ENCODE data around the gene TRDMT1.

Gene TRDMT1

DNA sequence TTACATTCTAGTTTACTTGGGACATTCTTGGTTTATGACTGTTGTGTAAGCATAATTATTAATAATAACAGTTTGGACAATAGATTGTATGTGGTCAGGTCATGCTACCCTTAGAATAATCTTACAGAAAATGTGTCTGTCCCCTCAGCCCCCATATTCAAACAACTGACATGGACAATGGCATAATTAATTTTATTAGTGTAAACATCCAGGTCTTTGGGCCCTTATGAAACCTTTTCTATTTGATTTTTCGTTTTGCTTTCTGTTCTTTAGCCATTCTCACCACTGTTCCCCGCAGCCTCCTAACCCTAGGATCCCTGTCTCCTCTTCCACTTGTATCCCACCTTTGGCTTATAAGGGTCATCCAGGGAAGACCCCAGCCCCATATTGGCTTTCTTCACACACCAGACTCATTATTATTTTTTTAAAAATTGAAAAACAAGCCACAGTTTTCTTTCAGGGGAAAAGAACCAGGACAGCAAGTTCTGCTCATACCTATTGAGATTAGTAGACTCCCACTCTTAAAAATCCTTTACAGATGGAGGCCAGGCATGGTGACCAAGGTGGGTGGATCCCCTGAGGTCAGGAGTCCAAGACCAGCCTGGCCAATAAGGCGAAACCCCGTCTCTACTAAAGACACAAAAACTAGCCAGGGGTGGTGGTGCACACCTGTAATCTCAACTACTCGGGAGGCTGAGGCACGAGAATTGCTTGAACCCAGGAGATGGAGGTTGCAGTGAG lies 38.0 kb upstream of the TRDMT1 start:
- peaks cover 0 to 7% (median 0%) of the 10 kb centered on the region in 5 donors for H3K9me3 ChIP-seq (ENCODE audit: control insufficient read depth in 5 of 5, low read length in 5 of 5)
- H3K4me3 ChIP-seq (ENCODE audit: low read depth in 1 of 5, low read length in 5 of 5) = no peak overlapping the region
- H3K27me3 ChIP-seq (ENCODE audit: control insufficient read depth in 5 of 5, insufficient read depth in 4 of 5, low read length in 5 of 5) = no peaks in the 10 kb centered on the region
- peaks cover 27 to 35% (median 30%) of the 10 kb centered on the region in 5 donors for H3K36me3 ChIP-seq (ENCODE audit: control insufficient read depth in 5 of 5, insufficient read depth in 5 of 5, low read length in 5 of 5)
- peaks cover 0 to 23% (median 15%) of the 10 kb centered on the region in 5 donors for H3K4me1 ChIP-seq (ENCODE audit: control insufficient read depth in 5 of 5, insufficient read depth in 5 of 5, low read length in 5 of 5)
- peak overlapping the region; percentile 68 for H3K27ac ChIP-seq (ENCODE audit: low read depth, low read length)
- no peak overlapping the region for H3K9ac ChIP-seq (ENCODE audit: low read length in 5 of 5)

DNA sequence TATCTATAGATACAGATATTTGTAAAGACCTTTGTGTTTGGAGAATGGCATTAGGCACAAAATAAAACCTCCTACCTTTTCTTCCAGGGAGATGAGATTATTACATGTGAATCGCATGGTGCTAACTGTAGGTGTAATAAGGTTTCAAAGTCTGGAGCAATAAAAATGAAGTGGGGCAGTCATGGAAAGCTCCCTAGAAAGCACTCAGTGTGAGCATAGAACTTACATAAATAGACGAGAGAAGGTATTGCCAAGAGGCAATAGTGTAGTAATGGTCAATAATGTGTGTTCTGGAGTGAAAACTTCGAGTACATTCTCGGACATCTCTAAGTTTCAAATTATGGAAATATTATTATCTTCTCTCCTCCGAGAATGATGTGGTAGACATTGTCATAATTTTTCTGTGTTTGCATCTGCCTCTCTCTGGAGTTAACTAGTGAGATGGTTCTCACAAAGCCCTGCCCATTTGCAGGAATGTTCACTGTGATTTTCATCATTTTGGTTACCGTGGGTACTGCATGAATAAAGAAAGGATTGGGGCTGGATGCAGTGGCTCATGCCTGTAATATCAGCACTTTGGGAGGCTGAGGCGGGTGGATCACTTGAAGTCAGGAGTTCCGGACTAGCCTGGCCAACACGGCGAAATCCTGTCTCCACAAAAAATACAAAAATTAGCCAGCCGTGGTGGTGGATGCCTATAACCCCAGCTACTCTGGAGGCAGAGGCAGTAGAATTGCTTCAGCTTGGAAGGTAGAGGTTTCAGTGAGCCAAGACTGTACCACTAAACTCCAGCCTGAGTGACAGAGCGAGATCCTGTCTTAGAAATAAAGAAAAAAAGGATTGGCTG lies 37.2 kb upstream of the TRDMT1 start:
- H3K36me3 ChIP-seq (ENCODE audit: control insufficient read depth in 5 of 5, insufficient read depth in 5 of 5, low read length in 5 of 5) = peaks cover 27 to 43% (median 39%) of the 10 kb centered on the region in 5 donors
- no peak overlapping the region for H3K9ac ChIP-seq (ENCODE audit: low read length in 5 of 5)
- peaks cover 0 to 7% (median 0%) of the 10 kb centered on the region in 5 donors for H3K9me3 ChIP-seq (ENCODE audit: control insufficient read depth in 5 of 5, low read length in 5 of 5)
- H3K27me3 ChIP-seq (ENCODE audit: control insufficient read depth in 5 of 5, insufficient read depth in 4 of 5, low read length in 5 of 5) = no peaks in the 10 kb centered on the region
- peak overlapping the region; percentile 68 for H3K27ac ChIP-seq (ENCODE audit: low read depth, low read length)
- H3K4me1 ChIP-seq (ENCODE audit: control insufficient read depth in 5 of 5, insufficient read depth in 5 of 5, low read length in 5 of 5) = peaks cover 2 to 32% (median 24%) of the 10 kb centered on the region in 5 donors
- no peak overlapping the region for H3K4me3 ChIP-seq (ENCODE audit: low read depth in 1 of 5, low read length in 5 of 5)

DNA sequence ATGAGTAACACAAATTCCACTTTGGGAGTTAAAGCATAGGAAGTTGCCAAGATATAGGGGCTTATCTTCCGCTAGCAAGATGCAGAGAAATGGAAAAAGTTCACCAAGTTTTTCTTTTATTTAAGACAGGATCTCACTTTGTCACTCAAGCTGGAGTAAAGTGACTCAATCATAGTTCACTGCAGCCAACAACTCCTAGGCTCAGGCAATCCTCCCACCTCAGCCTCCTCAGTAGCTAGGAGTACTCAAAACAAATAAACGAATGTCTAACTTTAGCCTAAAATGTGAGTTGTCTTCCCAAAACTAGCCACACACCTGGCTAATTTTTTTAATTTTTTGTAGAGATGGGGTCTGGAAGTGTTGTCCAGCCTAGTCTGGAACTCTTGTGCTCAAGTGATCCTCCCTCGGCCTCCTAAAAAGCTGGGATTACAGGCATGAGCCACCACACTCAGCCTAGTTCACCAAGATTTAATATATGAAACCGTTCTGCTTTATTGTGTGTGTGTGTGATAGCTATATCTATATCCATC lies 36.5 kb upstream of the TRDMT1 start:
- no peak overlapping the region for H3K4me3 ChIP-seq (ENCODE audit: low read depth in 1 of 5, low read length in 5 of 5)
- no peaks in the 10 kb centered on the region for H3K27me3 ChIP-seq (ENCODE audit: control insufficient read depth in 5 of 5, insufficient read depth in 4 of 5, low read length in 5 of 5)
- H3K36me3 ChIP-seq (ENCODE audit: control insufficient read depth in 5 of 5, insufficient read depth in 5 of 5, low read length in 5 of 5) = peaks cover 31 to 50% (median 45%) of the 10 kb centered on the region in 5 donors
- H3K9me3 ChIP-seq (ENCODE audit: control insufficient read depth in 5 of 5, low read length in 5 of 5) = peaks cover 0 to 7% (median 0%) of the 10 kb centered on the region in 5 donors
- peaks cover 6 to 39% (median 30%) of the 10 kb centered on the region in 5 donors for H3K4me1 ChIP-seq (ENCODE audit: control insufficient read depth in 5 of 5, insufficient read depth in 5 of 5, low read length in 5 of 5)
- H3K27ac ChIP-seq (ENCODE audit: low read depth, low read length) = peak overlapping the region; percentile 68
- no peak overlapping the region for H3K9ac ChIP-seq (ENCODE audit: low read length in 5 of 5)

DNA sequence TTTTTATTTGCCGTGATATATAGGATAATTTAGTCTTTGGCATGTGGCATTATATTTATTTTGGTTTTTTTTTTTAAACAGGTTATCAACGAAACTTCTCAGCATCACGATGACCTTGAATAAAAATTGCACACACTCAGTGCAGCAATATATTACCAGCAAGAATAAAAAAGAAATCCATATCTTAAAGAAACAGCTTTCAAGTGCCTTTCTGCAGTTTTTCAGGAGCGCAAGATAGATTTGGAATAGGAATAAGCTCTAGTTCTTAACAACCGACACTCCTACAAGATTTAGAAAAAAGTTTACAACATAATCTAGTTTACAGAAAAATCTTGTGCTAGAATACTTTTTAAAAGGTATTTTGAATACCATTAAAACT lies 35.7 kb upstream of the TRDMT1 start:
- H3K9me3 ChIP-seq (ENCODE audit: control insufficient read depth in 5 of 5, low read length in 5 of 5) = peaks cover 0 to 7% (median 0%) of the 10 kb centered on the region in 5 donors
- peak overlapping the region; percentile 68 for H3K27ac ChIP-seq (ENCODE audit: low read depth, low read length)
- no peaks in the 10 kb centered on the region for H3K27me3 ChIP-seq (ENCODE audit: control insufficient read depth in 5 of 5, insufficient read depth in 4 of 5, low read length in 5 of 5)
- H3K4me3 ChIP-seq (ENCODE audit: low read depth in 1 of 5, low read length in 5 of 5) = no peak overlapping the region
- H3K9ac ChIP-seq (ENCODE audit: low read length in 5 of 5) = no peak overlapping the region
- H3K4me1 ChIP-seq (ENCODE audit: control insufficient read depth in 5 of 5, insufficient read depth in 5 of 5, low read length in 5 of 5) = peaks cover 6 to 47% (median 39%) of the 10 kb centered on the region in 5 donors
- peaks cover 37 to 59% (median 53%) of the 10 kb centered on the region in 5 donors for H3K36me3 ChIP-seq (ENCODE audit: control insufficient read depth in 5 of 5, insufficient read depth in 5 of 5, low read length in 5 of 5)

DNA sequence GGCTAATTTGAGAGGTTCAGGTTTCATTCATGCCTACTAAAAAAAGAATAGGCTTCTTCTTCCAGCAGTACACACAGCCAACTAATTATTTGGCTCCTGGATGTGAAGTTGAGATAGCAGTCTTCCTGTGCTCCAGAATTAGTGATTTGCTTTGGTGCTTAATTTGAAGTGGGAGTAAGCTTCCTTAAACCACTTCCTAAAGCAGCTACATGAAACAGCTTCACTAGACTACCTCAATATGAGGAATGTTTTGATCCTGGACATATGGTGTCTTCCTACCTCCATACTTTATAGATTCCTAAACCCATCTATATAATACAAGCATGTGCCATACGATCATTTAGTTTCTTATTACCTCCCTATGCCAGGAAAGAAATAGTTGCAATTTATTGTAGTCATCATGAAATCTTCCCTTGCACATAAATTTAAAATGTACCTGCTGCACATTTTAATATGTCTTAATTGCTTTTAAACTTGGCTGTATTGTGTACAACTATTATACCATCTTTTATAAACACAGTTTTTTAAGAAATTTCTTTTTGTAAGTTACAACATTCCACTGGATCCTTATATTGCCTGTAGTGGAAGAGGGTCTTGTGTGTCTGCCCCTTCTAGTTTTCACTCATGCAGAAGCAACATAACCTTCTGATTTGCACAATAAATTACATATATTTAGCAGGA lies 35.1 kb upstream of the TRDMT1 start:
- Histone ChIP-seq H3K4me3 (ENCODE audit: low read depth in 1 of 5, low read length in 5 of 5) (no peak overlapping the region), H3K27ac (ENCODE audit: low read depth, low read length) (peak overlapping the region; percentile 100), H3K9me3 (ENCODE audit: control insufficient read depth in 5 of 5, low read length in 5 of 5) (peaks cover 0 to 2% (median 0%) of the 10 kb centered on the region in 5 donors), H3K4me1 (ENCODE audit: control insufficient read depth in 5 of 5, insufficient read depth in 5 of 5, low read length in 5 of 5) (peaks cover 6 to 52% (median 44%) of the 10 kb centered on the region in 5 donors), H3K27me3 (ENCODE audit: control insufficient read depth in 5 of 5, insufficient read depth in 4 of 5, low read length in 5 of 5) (no peaks in the 10 kb centered on the region), H3K36me3 (ENCODE audit: control insufficient read depth in 5 of 5, insufficient read depth in 5 of 5, low read length in 5 of 5) (peaks cover 42 to 64% (median 57%) of the 10 kb centered on the region in 5 donors), H3K9ac (ENCODE audit: low read length in 5 of 5) (peak overlapping the region in 2 of 5 donors; percentile 39 to 48)

DNA sequence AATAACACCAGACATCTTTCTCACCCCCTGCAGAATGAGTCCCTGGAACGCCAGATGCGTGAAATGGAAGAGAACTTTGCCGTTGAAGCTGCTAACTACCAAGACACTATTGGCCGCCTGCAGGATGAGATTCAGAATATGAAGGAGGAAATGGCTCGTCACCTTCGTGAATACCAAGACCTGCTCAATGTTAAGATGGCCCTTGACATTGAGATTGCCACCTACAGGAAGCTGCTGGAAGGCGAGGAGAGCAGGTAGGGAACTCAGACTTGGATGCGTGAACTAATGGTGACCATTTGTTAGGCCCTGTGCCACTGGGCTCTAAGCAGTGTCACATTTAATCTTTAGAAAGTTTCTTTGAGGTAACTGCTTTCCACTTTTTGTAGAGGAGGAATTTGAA lies 33.7 kb upstream of the TRDMT1 start:
- Histone ChIP-seq H3K4me1 (ENCODE audit: control insufficient read depth in 5 of 5, insufficient read depth in 5 of 5, low read length in 5 of 5) (peaks cover 11 to 61% (median 49%) of the 10 kb centered on the region in 5 donors), H3K27ac (ENCODE audit: low read depth, low read length) (peak overlapping the region; percentile 100), H3K27me3 (ENCODE audit: control insufficient read depth in 5 of 5, insufficient read depth in 4 of 5, low read length in 5 of 5) (no peaks in the 10 kb centered on the region), H3K4me3 (ENCODE audit: low read depth in 1 of 5, low read length in 5 of 5) (peak overlapping the region; percentile 36 to 100 (median 99)), H3K36me3 (ENCODE audit: control insufficient read depth in 5 of 5, insufficient read depth in 5 of 5, low read length in 5 of 5) (peaks cover 50 to 79% (median 65%) of the 10 kb centered on the region in 5 donors), H3K9ac (ENCODE audit: low read length in 5 of 5) (peak overlapping the region in 2 of 5 donors; percentile 12 to 98), H3K9me3 (ENCODE audit: control insufficient read depth in 5 of 5, low read length in 5 of 5) (no peaks in the 10 kb centered on the region)

DNA sequence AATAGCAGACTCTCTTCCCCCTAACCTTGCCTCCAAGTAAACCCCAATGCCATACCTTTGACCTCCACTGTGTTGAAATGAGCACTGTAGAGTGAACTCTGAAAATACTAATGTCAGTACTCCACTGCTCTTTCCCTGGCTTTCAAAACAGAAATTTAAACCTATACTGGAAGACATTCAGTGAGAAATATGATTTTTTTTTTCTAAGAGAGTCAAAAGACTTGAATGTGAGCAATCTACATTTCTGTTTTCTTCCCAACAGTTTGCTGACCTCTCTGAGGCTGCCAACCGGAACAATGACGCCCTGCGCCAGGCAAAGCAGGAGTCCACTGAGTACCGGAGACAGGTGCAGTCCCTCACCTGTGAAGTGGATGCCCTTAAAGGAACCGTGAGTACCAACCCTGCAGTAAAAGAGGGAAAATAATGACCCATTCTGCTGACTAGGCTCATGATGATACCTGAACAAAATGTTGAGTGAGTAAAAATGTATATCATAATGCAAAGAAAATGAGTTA lies 33.0 kb upstream of the TRDMT1 start:
- Histone ChIP-seq H3K4me3 (ENCODE audit: low read depth in 1 of 5, low read length in 5 of 5) (peak overlapping the region; percentile 36 to 100 (median 99)), H3K4me1 (ENCODE audit: control insufficient read depth in 5 of 5, insufficient read depth in 5 of 5, low read length in 5 of 5) (peaks cover 11 to 61% (median 49%) of the 10 kb centered on the region in 5 donors), H3K9ac (ENCODE audit: low read length in 5 of 5) (peak overlapping the region in 2 of 5 donors; percentile 42 to 98), H3K27me3 (ENCODE audit: control insufficient read depth in 5 of 5, insufficient read depth in 4 of 5, low read length in 5 of 5) (no peaks in the 10 kb centered on the region), H3K27ac (ENCODE audit: low read depth, low read length) (peak overlapping the region; percentile 100), H3K9me3 (ENCODE audit: control insufficient read depth in 5 of 5, low read length in 5 of 5) (no peaks in the 10 kb centered on the region), H3K36me3 (ENCODE audit: control insufficient read depth in 5 of 5, insufficient read depth in 5 of 5, low read length in 5 of 5) (peaks cover 50 to 80% (median 67%) of the 10 kb centered on the region in 5 donors)

DNA sequence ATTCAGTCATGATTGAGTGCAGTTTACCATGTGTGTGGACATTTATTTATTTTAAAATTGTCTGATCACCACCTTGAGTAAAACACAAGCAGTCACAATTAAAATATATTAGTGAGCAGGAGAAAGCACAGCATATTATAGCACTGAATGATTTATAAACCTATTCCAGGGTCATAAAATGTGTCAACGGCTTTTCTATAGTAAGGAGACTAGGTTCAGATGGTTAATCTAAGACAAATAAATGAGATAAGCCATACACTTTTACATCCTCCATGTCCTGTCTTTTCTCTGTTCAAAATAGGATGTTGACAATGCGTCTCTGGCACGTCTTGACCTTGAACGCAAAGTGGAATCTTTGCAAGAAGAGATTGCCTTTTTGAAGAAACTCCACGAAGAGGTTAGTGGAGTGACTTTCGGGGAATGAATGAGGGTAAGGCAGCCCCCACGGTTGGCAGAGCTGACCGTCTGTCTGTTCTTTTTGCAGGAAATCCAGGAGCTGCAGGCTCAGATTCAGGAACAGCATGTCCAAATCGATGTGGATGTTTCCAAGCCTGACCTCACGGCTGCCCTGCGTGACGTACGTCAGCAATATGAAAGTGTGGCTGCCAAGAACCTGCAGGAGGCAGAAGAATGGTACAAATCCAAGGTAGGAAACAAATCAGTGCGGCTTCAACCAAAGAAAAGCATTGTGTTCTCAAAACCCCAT lies 32.0 kb upstream of the TRDMT1 start:
- H3K27me3 ChIP-seq (ENCODE audit: control insufficient read depth in 5 of 5, insufficient read depth in 4 of 5, low read length in 5 of 5) = no peaks in the 10 kb centered on the region
- H3K4me1 ChIP-seq (ENCODE audit: control insufficient read depth in 5 of 5, insufficient read depth in 5 of 5, low read length in 5 of 5) = peaks cover 11 to 62% (median 49%) of the 10 kb centered on the region in 5 donors
- H3K9ac ChIP-seq (ENCODE audit: low read length in 5 of 5) = peak overlapping the region; percentile 14 to 98 (median 52)
- peak overlapping the region; percentile 100 for H3K27ac ChIP-seq (ENCODE audit: low read depth, low read length)
- H3K36me3 ChIP-seq (ENCODE audit: control insufficient read depth in 5 of 5, insufficient read depth in 5 of 5, low read length in 5 of 5) = peaks cover 50 to 80% (median 68%) of the 10 kb centered on the region in 5 donors
- H3K4me3 ChIP-seq (ENCODE audit: low read depth in 1 of 5, low read length in 5 of 5) = peak overlapping the region; percentile 45 to 100 (median 99)
- H3K9me3 ChIP-seq (ENCODE audit: control insufficient read depth in 5 of 5, low read length in 5 of 5) = no peaks in the 10 kb centered on the region

All from subcutaneous abdominal adipose tissue (tissue), 5 donors.